Keratinocyte (primary cell): Measurements from ENCODE around the gene PPP6R1. TPM values are rescaled to one million over a fixed set of nuclear protein-coding genes. Genes with fewer than 3 reads are reported as not detected.

ENCODE experiments used
- DNase-seq: peaks from one replicate; pipeline ENCODE4 v3.0.0-alpha.2; 2011; ENCODE audit warnings: low read depth, missing footprints, low spot score
- FAIRE-seq: peaks from 2 replicates; lab custom pipeline; 2011; peaks lifted over from hg19 to GRCh38; lab: Jason Lieb, UNC
- H2AFZ ChIP-seq: 2 replicates; pipeline ENCODE4 v1.6.0; 2012; ENCODE audit warnings: low read length, control low read depth, inconsistent platforms; ENCODE audit not compliant: control insufficient read depth
- H3K27ac ChIP-seq: 2 replicates; pipeline ENCODE4 v1.5.1; 2011; ENCODE audit warnings: low read length; ENCODE audit not compliant: control insufficient read depth, insufficient read depth
- H3K27me3 ChIP-seq: 3 replicates; pipeline ENCODE4 v1.6.0; 2011; ENCODE audit warnings: low read length; ENCODE audit not compliant: control insufficient read depth, insufficient read depth; ENCODE audit errors: extremely low read depth
- H3K36me3 ChIP-seq, 2 experiments: 2 replicates in 1 of 2; 3 replicates in 1 of 2; pipeline ENCODE4 v1.5.1; 2011; ENCODE audit warnings: low read length in 2 of 2, mild to moderate bottlenecking in 1 of 2; ENCODE audit not compliant: control insufficient read depth in 2 of 2, insufficient read depth in 2 of 2; ENCODE audit errors: extremely low read depth in 1 of 2
- H3K4me1 ChIP-seq: 3 replicates; pipeline ENCODE4 v1.5.1; 2011; ENCODE audit warnings: low read length; ENCODE audit not compliant: control insufficient read depth, insufficient read depth; ENCODE audit errors: extremely low read depth
- H3K4me2 ChIP-seq: 3 replicates; pipeline ENCODE4 v1.6.0; 2011; ENCODE audit warnings: low read depth, low read length; ENCODE audit not compliant: control insufficient read depth, insufficient read depth; ENCODE audit errors: extremely low read depth
- H3K4me3 ChIP-seq, 3 experiments: fragments of 200-600 bp in 1 of 3; sonication (generic) in 1 of 3; 2 replicates in 2 of 3; 3 replicates in 1 of 3; pipeline ENCODE4 v1.5.1; 2011 to 2016; ENCODE audit warnings: low read length in 3 of 3, mild to moderate bottlenecking in 3 of 3, control low read depth in 2 of 3, inconsistent platforms in 1 of 3, low read depth in 1 of 3, mixed read lengths in 1 of 3, mixed run types in 1 of 3, moderate library complexity in 1 of 3; ENCODE audit not compliant: control insufficient read depth in 2 of 3, insufficient read depth in 2 of 3; ENCODE audit errors: extremely low read depth in 1 of 3
- H3K79me2 ChIP-seq: 2 replicates; pipeline ENCODE4 v1.6.0; 2012; ENCODE audit warnings: low read length; ENCODE audit not compliant: control insufficient read depth, insufficient read depth
- H3K9ac ChIP-seq: 3 replicates; pipeline ENCODE4 v1.6.0; 2011; ENCODE audit warnings: low read length; ENCODE audit not compliant: control insufficient read depth, insufficient read depth; ENCODE audit errors: extremely low read depth
- H3K9me1 ChIP-seq: 3 replicates; pipeline ENCODE4 v1.6.0; 2011; ENCODE audit warnings: low read length; ENCODE audit not compliant: control insufficient read depth, insufficient read depth; ENCODE audit errors: extremely low read depth
- H3K9me3 ChIP-seq: 2 replicates; pipeline ENCODE4 v1.5.1; 2012; ENCODE audit warnings: low read depth, low read length; ENCODE audit not compliant: control insufficient read depth
- H4K20me1 ChIP-seq: 3 replicates; pipeline ENCODE4 v1.6.0; 2011; ENCODE audit warnings: low read length; ENCODE audit not compliant: control insufficient read depth, insufficient read depth; ENCODE audit errors: extremely low read depth
- EZH2 ChIP-seq: IDR thresholded peaks from one replicate; pipeline ENCODE4 v1.6.1; 2012; ENCODE audit warnings: inconsistent platforms, mild to moderate bottlenecking, low read length, moderate library complexity
- dilution Hi-C: fragments of 300-500 bp; cut with MboI; formaldehyde crosslinking; loops from one replicate; pipeline ENCODE4 v1.7.0; 2020; ENCODE audit warnings: low sequenced_read_pairs; ENCODE audit not compliant: extremely low pct_ligation_motif_present
- polyA plus RNA-seq, 5 experiments: library from polyadenylated mRNA; depleted of rRNA in 3 of 5; stranded (reverse) in 3 of 5; stranded (forward) in 1 of 5; unstranded in 1 of 5; fragments of >200 nt; gene quantifications; 1 replicate in 1 of 5; 2 replicates in 3 of 5; 3 replicates in 1 of 5; pipeline versions ENCODE4 v1.2.1 to v1.2.3, GENCODE V29; 2011 to 2012; ENCODE audit warnings: missing spikeins in 2 of 5, low read depth in 1 of 5, low replicate concordance in 1 of 5
- TF ChIP-seq, protein P1 (sequence below), 3 experiments: IDR thresholded peaks in 1 of 3; conservative IDR thresholded peaks in 1 of 3; optimal IDR thresholded peaks in 1 of 3; 2 replicates in 2 of 3; 3 replicates in 1 of 3; pipeline versions ENCODE3 to v1.5.1; 2011; ENCODE audit warnings: low read length in 3 of 3, mild to moderate bottlenecking in 3 of 3, moderate library complexity in 2 of 3, control low read depth in 1 of 3, inconsistent platforms in 1 of 3; ENCODE audit not compliant: insufficient read depth in 2 of 3; ENCODE audit errors: extremely low read depth in 1 of 3

Gene PPP6R1
- polyA plus RNA-seq, 1 donor (not counting 4 experiments of a cell fraction or from before 2014, with no cell fraction given): 26.7 TPM

DNA sequence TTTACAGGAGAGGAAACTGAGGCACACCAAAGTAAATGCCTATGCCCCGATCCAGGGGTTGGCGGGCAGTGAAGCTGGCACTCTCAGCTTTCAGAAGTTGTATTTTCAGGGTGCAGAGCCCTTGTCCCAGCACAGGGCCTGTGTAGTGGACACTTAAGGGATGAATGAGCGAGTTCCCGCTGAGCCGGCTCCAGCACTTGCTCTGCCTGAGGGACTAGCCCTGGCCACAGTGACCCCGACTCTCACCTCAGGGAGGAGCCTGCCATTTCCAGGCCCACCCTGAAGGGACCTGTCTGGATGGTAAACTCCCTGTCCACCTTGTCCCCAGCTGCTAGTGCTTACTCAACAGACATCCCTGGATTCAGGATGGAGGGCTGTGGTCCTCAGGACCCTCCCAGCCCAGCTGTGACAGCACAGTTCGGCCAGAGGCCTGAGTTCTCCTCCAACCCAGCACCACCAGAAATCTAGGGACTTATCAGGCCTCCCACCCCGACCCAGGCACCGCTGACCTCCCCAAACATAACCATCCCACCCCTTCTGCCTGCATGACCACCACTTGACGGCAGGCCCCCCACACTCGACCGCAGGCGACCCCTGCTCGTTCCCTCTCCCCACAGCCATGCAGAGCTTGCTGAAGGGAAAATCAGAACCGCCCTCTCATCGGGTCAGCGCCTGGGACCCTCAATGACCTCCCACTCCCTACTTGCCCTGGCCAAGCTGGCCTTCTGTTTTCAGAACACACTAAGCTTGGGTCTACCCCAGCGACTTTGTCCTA lies 8.4 kb downstream of the PPP6R1 start:
- DNase-seq: no peak
- peaks cover 10 to 14% of the 10 kb centered on the region in 2 experiments for H3K36me3 ChIP-seq
- peaks cover 91% of the 10 kb centered on the region for H3K79me2 ChIP-seq
- no peaks in the 10 kb centered on the region for H3K9me3 ChIP-seq
- no peak for FAIRE-seq
- dilution Hi-C loops: no loop called here
- peaks cover 24% of the 10 kb centered on the region for H3K4me1 ChIP-seq
- H3K27me3 ChIP-seq: no peaks in the 10 kb centered on the region
- H3K4me2 ChIP-seq: no peak overlapping the region
- H2AFZ ChIP-seq: no peak overlapping the region
- H3K27ac ChIP-seq: peak overlapping the region; percentile 46
- no peak for TF ChIP-seq EZH2
- TF ChIP-seq, protein P1, sequence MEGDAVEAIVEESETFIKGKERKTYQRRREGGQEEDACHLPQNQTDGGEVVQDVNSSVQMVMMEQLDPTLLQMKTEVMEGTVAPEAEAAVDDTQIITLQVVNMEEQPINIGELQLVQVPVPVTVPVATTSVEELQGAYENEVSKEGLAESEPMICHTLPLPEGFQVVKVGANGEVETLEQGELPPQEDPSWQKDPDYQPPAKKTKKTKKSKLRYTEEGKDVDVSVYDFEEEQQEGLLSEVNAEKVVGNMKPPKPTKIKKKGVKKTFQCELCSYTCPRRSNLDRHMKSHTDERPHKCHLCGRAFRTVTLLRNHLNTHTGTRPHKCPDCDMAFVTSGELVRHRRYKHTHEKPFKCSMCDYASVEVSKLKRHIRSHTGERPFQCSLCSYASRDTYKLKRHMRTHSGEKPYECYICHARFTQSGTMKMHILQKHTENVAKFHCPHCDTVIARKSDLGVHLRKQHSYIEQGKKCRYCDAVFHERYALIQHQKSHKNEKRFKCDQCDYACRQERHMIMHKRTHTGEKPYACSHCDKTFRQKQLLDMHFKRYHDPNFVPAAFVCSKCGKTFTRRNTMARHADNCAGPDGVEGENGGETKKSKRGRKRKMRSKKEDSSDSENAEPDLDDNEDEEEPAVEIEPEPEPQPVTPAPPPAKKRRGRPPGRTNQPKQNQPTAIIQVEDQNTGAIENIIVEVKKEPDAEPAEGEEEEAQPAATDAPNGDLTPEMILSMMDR (optimal IDR thresholded peaks at IDR 0.05 in 1 of 3, IDR thresholded peaks at IDR 0.05 in 1 of 3, conservative IDR thresholded peaks at IDR 0.05 in 1 of 3; ENCODE audit: extremely low read depth in 1 of 3, insufficient read depth in 2 of 3, low read length in 3 of 3): no peak
- H3K4me3 ChIP-seq: no peak overlapping the region
- peak overlapping the region; percentile 47 for H3K9ac ChIP-seq
- peaks cover 11% of the 10 kb centered on the region for H3K9me1 ChIP-seq
- peaks cover 56% of the 10 kb centered on the region for H4K20me1 ChIP-seq

DNA sequence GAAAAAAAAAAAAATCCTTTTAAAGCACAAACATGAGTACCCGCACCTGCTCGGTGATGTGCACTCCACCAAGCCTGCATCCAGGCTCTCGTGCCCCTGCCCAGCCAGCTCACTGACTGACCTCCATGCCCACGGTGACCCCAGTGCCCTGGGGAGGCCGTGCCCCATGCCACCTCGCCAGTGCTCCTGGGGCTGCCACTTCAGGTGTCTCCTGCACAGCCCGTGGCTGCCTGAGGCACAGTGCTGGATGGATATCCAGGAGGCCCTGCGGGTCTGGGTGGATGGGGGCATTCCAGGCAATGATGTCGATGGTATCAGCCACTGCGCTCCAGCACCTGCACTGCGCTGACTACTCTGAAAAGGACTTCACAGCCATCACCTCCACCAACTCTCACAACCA lies 9.0 kb downstream of the PPP6R1 start:
- no peak overlapping the region for H3K4me2 ChIP-seq
- H3K9me1 ChIP-seq: peaks cover 7% of the 10 kb centered on the region
- no peaks in the 10 kb centered on the region for H3K9me3 ChIP-seq
- FAIRE-seq: no peak
- H3K4me3 ChIP-seq: no peak overlapping the region
- peaks cover 16 to 20% of the 10 kb centered on the region in 2 experiments for H3K36me3 ChIP-seq
- H2AFZ ChIP-seq: no peak overlapping the region
- peaks cover 50% of the 10 kb centered on the region for H4K20me1 ChIP-seq
- H3K79me2 ChIP-seq: peaks cover 88% of the 10 kb centered on the region
- no peak for TF ChIP-seq EZH2
- TF ChIP-seq, protein P1 (optimal IDR thresholded peaks at IDR 0.05 in 1 of 3, IDR thresholded peaks at IDR 0.05 in 1 of 3, conservative IDR thresholded peaks at IDR 0.05 in 1 of 3; ENCODE audit: extremely low read depth in 1 of 3, insufficient read depth in 2 of 3, low read length in 3 of 3): no peak
- H3K9ac ChIP-seq: no peak overlapping the region
- H3K27me3 ChIP-seq: no peaks in the 10 kb centered on the region
- H3K4me1 ChIP-seq: peaks cover 21% of the 10 kb centered on the region
- no peak for DNase-seq
- no peak overlapping the region for H3K27ac ChIP-seq
- dilution Hi-C loops: no loop called here
